ENCODE measurements around the gene MAGI2.

MAGI2 gene

DNA sequence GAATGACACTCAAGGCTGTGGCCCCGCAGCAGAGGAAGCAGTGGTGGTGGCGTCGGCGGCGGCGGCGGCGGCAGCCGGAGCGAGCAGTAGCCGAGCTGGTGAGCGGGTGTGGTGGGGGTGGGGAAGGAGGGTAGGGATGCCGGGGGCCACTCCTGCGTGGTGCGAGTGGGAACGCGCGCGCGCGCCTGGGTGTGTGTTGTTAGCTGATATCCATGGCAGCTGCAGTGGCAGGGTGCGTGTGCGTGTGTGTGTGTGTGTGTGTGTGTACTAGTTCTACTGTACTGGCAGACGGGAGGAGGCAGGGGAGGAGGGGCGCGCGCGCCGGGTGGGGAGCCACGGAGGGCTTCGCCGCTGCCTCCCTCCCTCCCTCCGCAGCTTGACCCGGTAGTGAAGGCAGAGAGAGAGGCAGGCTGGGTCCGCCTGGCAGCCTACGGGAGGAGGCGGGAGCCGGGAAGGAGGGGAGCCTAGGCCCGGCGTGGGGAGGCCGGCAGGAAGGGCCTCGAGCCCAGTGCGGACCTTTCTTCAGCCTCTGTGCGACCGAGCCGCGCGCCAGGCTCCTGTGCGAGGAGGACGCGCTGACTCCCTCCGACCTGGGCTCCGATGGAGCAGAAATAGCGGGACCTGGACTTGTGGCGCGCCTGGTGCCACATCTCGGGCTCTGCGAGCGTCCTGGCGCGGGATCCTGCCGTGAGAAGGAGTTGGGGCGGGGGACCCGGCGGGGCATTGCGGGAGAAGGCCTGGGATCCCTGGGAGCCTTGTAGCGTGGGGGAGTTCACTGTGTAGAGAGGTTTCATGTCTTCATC lies at the start of gene MAGI2:
MAGI2 (minus strand) TSS at position 110 of the 803 bp plus-strand sequence. CDS start 347 bp downstream, outside the sequence.
- no peak for DNase-seq

- no peak for DNase-seq
These were observed 48.7 kb upstream of the MAGI2 start for GRCh38 chr7:79502151-79502550.

DNA sequence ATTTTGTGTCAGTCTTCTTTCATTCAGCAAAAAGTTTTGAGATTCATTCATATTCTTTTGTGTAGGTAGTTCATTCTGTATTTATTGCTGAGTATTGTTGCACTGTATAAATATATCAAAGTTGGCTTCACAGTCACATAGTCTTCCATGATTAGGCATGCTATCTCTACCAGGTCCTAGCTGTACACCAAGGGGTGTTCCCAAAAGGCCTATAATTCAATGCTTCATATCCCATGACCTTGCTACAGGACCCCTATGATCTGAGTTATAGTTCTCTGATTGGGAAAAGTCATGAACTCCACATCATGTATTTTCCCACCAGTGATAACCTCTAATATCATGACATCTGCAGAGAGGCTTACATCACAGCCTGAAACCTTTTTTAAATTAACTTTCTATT lies 47.3 kb upstream of the MAGI2 start:
- DNase-seq = no peak

DNA sequence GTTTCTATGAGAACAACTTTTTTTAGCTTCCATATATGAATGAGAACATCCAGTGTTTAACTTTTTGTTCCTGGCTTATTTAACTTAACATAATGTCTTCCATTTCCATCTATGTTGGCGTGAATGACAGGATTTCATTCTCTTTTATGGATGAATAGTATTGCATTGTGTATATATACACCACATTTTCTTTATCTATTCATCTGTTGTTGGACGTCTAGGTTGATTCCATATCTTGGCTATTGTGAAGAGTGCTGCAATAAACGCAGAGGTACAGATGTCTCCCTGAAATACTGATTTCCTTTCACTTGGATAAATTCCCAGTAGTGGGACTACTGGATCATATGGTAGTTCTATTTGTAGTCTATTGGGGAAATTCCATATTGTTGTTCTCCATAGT lies 44.3 kb upstream of the MAGI2 start:
- no peak for DNase-seq

- no peak for DNase-seq
These were observed 42.2 kb upstream of the MAGI2 start for GRCh38 chr7:79495544-79496272.

GRCh38 chr7:79494046-79494445 lies 40.6 kb upstream of the MAGI2 start:
- no peak for DNase-seq

- DNase-seq = no peak
These were observed 35.9 kb upstream of the MAGI2 start for GRCh38 chr7:79489371-79489770.

DNA sequence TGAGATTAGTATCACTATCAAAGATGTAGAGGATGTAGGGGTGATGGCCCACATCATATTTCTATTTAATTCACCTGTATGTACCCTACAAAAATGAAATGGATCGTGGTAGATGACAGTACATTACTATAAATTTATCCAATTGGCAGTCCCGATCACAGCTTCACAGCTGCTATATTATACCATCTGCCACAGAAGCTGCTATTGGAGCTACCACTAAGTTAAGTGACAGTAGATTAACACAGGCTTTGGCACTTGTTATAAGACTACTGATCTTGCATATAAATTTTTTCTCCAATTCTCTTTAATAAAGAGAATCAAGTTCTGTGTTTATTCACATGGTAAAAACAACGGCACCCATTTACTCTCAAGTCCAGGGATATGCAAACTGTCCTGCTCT lies 24.9 kb upstream of the MAGI2 start:
- DNase-seq = no peak

- DNase-seq = no peak
These were observed 22.0 kb upstream of the MAGI2 start for GRCh38 chr7:79475455-79475854.

- DNase-seq = no peak
These were observed 18.2 kb upstream of the MAGI2 start for GRCh38 chr7:79471699-79472098.

GRCh38 chr7:79471283-79471682 lies 17.8 kb upstream of the MAGI2 start:
- DNase-seq = no peak

DNA sequence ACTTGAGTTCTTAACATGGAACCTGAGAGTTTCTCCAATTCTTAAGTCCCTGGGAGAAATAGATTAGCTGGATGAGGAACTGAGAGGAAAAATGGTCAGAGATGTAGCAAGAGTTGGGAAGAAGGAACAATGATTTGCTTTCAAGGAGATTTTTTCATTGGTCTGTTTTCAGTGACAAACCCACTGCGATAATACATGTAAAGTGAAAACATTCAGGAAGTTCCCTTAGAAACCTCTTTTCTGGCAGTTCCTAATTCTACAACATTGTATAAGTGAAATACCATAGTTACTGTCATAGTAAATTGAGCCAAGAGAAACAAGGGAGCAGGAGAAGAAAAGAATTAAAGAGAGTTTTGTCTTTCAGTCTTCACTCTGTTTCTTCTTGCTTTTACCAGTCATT lies 12.1 kb upstream of the MAGI2 start:
- DNase-seq = no peak

DNA sequence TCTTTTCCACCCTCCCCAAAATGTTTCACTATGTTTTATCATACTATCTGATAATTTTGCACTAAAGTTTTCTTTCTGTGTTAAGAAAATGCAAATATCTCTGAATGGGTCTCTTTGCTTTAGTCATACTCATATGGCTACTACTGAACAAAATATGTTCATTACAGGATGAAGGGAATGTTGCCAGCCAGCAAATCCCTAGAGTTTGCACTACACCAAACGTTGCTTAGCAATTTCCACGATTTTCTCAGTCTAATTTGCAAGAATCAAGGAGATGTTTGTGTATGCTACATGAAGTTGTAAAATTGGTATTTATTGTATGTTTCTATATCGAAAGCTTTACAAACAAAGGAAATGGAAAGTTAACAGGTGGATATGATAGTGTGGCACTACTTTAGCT lies 10.6 kb upstream of the MAGI2 start:
- DNase-seq = no peak

DNA sequence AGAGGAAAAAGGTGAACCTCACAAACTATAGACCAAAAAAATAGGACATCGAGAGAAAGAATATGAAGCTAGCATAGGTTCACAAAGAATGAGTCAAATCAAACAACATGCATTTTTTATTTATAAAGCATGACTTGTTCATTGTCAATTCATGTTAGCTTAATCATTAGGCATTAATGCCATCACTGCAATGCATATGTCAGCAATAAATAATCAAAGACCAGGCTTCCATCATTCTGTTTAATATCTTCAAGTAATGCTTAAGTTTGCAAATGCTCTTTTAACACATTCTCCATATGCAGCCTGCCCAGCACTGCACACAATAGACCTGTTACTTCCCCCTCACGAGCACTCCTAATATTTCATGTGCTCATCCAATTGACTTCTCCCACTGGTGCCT lies 8.9 kb upstream of the MAGI2 start:
- no peak for DNase-seq

DNA sequence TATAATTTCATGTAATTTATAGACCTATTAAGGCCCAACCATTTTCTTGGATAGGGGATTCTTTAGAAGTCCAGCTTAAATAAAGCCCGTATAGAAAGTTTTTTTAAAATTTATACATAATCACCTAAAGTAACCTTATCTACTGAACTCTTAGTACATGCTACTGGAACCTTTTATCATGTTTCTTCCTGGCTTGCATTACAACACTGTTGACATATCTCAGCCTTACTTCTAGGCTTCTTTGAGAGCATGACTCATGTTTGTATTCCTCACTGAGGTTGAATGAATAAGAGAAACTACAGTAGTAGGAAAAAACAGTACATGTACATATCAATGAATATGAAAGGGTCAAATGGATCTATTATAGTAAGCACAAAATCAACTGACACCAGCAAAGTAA lies 8.2 kb upstream of the MAGI2 start:
- no peak for DNase-seq

DNA sequence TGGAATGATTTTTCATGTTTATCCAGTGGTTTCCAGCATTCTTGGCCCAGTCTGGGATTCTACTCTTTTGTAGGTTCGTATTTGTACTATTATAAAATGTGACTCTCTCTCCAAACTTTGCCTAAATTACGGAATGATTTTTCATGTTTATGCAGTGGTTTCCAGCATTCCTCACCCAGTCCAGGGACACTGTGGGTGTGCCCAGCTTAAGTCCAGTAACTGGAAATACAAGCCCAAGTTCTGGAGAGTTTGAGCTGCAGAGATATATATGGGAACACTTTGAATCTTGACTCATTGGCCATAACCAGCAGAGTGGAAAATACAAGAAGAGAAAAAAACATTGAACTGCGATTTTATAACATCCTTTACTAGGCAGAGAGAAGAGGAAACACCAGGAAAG lies 5.9 kb upstream of the MAGI2 start:
- DNase-seq = no peak

GRCh38 chr7:79458796-79459195 lies 5.3 kb upstream of the MAGI2 start:
- DNase-seq = no peak

GRCh38 chr7:79455173-79455790 lies 1.8 kb upstream of the MAGI2 start:
- DNase-seq = no peak

GRCh38 chr7:79454361-79454960 lies 994 bp upstream of the MAGI2 start:
- DNase-seq = no peak

- DNase-seq = no peak
These were observed 255 bp downstream of the MAGI2 start for GRCh38 chr7:79453266-79453557.

GRCh38 chr7:79452495-79453265 lies 787 bp downstream of the MAGI2 start:
- DNase-seq = no peak

GRCh38 chr7:79452032-79452494 lies 1.4 kb downstream of the MAGI2 start:
- no peak for DNase-seq

GRCh38 chr7:79451580-79451979 lies 1.9 kb downstream of the MAGI2 start:
- no peak for DNase-seq

Data from RPMI8226 (cell line).